Measurements from ENCODE around the gene PDSS2. TPM values are rescaled to one million over a fixed set of nuclear protein-coding genes. Genes with fewer than 3 reads are reported as not detected.

The PDSS2 gene
- total and polyA plus RNA-seq, 3 donors from 2014 or later = 15.1 to 19.4 (median 17.0) TPM

- intact Hi-C loops (cut with DNase I; ENCODE audit: low total_unique reads) = no loop called here
- TF ChIP-seq POLR2A (IDR thresholded peaks at IDR 0.05) (no peak), CTCF (IDR thresholded peaks at IDR 0.05) (no peak)
- no peak overlapping the region for H3K27ac ChIP-seq
- H3K36me3 ChIP-seq (ENCODE audit: low read depth, missing control alignments) = no peaks in the 10 kb centered on the region
- no peaks in the 10 kb centered on the region for H3K9me3 ChIP-seq
- H3K4me1 ChIP-seq = no peaks in the 10 kb centered on the region
- no peaks in the 10 kb centered on the region for H3K27me3 ChIP-seq
- WGBS, 2 donors = 93 to 100% methylated on average over 2 of the region's 2 CpGs
- no peak overlapping the region for H3K4me3 ChIP-seq
- DNase-seq = no peak
These were observed 11.6 kb downstream of the PDSS2 start for GRCh38 chr6:107447663-107448216.

- TF ChIP-seq POLR2A (IDR thresholded peaks at IDR 0.05) (no peak), CTCF (IDR thresholded peaks at IDR 0.05) (no peak)
- DNase-seq = no peak
- Histone ChIP-seq H3K36me3 (ENCODE audit: low read depth, missing control alignments) (no peaks in the 10 kb centered on the region), H3K27me3 (no peaks in the 10 kb centered on the region), H3K9me3 (no peaks in the 10 kb centered on the region), H3K4me3 (no peak overlapping the region), H3K4me1 (no peaks in the 10 kb centered on the region), H3K27ac (no peak overlapping the region)
- intact Hi-C loops (cut with DNase I; ENCODE audit: low total_unique reads) = no loop called here
- WGBS, 2 donors = 78 to 82% methylated on average over 1 of the region's 1 CpG
These were observed 15.1 kb downstream of the PDSS2 start for GRCh38 chr6:107444277-107444676.

GRCh38 chr6:107443608-107444267 lies 15.6 kb downstream of the PDSS2 start:
- no peak for TF ChIP-seq CTCF (IDR thresholded peaks at IDR 0.05)
- TF ChIP-seq POLR2A (IDR thresholded peaks at IDR 0.05) = no peak
- Histone ChIP-seq H3K36me3 (ENCODE audit: low read depth, missing control alignments) (no peaks in the 10 kb centered on the region), H3K4me3 (no peak overlapping the region), H3K27me3 (no peaks in the 10 kb centered on the region), H3K4me1 (no peaks in the 10 kb centered on the region), H3K27ac (no peak overlapping the region), H3K9me3 (no peaks in the 10 kb centered on the region)
- DNase-seq = no peak
- 87 to 95% methylated on average over 7 of the region's 7 CpGs for WGBS, 2 donors
- intact Hi-C loops (cut with DNase I; ENCODE audit: low total_unique reads) = no loop called here

GRCh38 chr6:107442938-107443607 lies 16.3 kb downstream of the PDSS2 start:
- Histone ChIP-seq H3K4me1 (no peaks in the 10 kb centered on the region), H3K27ac (no peak overlapping the region), H3K9me3 (no peaks in the 10 kb centered on the region), H3K27me3 (no peaks in the 10 kb centered on the region), H3K4me3 (no peak overlapping the region), H3K36me3 (ENCODE audit: low read depth, missing control alignments) (no peaks in the 10 kb centered on the region)
- TF ChIP-seq POLR2A (IDR thresholded peaks at IDR 0.05) (no peak), CTCF (IDR thresholded peaks at IDR 0.05) (no peak)
- intact Hi-C loops (cut with DNase I; ENCODE audit: low total_unique reads) = no loop called here
- DNase-seq = no peak
- 92 to 93% methylated on average over 2 of the region's 2 CpGs for WGBS, 2 donors

All from testis (tissue), 3 donors.